H1 (cell line): Measurements from ENCODE around the gene EXOSC5. TPM values are rescaled to one million over a fixed set of nuclear protein-coding genes. Genes with fewer than 3 reads are reported as not detected.
A peak's percentile ranks its signal among the peaks of the same experiment; 100 is the strongest.

ENCODE experiments used
- CTCF ChIA-PET: fragments of 300-600 bp; sonication (Branson Sonifier 250); formaldehyde crosslinking; loops from one replicate; lab custom pipeline; 2021; ENCODE audit not compliant: partially characterized antibody; lab: Charles Lee
- POLR2A ChIA-PET: fragments of 300-600 bp; sonication (Branson Sonifier 250); formaldehyde crosslinking; loops from one replicate; lab custom pipeline; 2021; ENCODE audit warnings: inconsistent platforms; ENCODE audit not compliant: partially characterized antibody; lab: Charles Lee
- DNase-seq, 2 experiments: peaks; one replicate each; pipeline versions ENCODE4 v3.0.0 to v3.0.0-alpha.2; 2010 to 2022; ENCODE audit warnings: low spot score in 2 of 2, low read depth in 1 of 2, mixed read lengths in 1 of 2
- FAIRE-seq: peaks from 2 replicates; lab custom pipeline; 2011; peaks lifted over from hg19 to GRCh38; lab: Jason Lieb, UNC
- H2AFZ ChIP-seq: 2 replicates; pipeline ENCODE4 v1.8.1; 2012; ENCODE audit warnings: low read length, inconsistent platforms
- H2AK5ac ChIP-seq: 2 replicates; pipeline ENCODE4 v1.6.1; 2013; ENCODE audit warnings: low read depth, low read length
- H2BK120ac ChIP-seq: replicated peaks from 2 replicates; pipeline ENCODE3; 2013; ENCODE audit warnings: low read depth, low read length, inconsistent platforms
- H2BK12ac ChIP-seq: 2 replicates; pipeline ENCODE4 v1.6.1; 2013; ENCODE audit warnings: low read depth, low read length
- H2BK15ac ChIP-seq: 2 replicates; pipeline ENCODE4 v1.6.1; 2013; ENCODE audit warnings: low read length
- H2BK20ac ChIP-seq: 2 replicates; pipeline ENCODE4 v1.6.1; 2013; ENCODE audit warnings: low read length
- H2BK5ac ChIP-seq: 2 replicates; pipeline ENCODE4 v1.6.1; 2013; ENCODE audit warnings: low read depth, low read length
- H3K14ac ChIP-seq: 2 replicates; pipeline ENCODE4 v1.6.1; 2013; ENCODE audit warnings: inconsistent platforms; ENCODE audit not compliant: insufficient read length
- H3K18ac ChIP-seq: 2 replicates; pipeline ENCODE4 v1.6.1; 2013; ENCODE audit warnings: low read length; ENCODE audit errors: extremely low read depth
- H3K23ac ChIP-seq: 2 replicates; pipeline ENCODE4 v1.6.1; 2013; ENCODE audit warnings: inconsistent platforms; ENCODE audit not compliant: insufficient read length
- H3K23me2 ChIP-seq: 2 replicates; pipeline ENCODE4 v1.6.1; 2013; ENCODE audit warnings: low read depth, low read length
- H3K27ac ChIP-seq: 2 replicates; pipeline ENCODE4 v1.6.1; 2011; ENCODE audit warnings: low read depth, low read length, inconsistent platforms
- H3K27me3 ChIP-seq, 4 experiments: replicated peaks in 1 of 4; 1 replicate in 1 of 4; 2 replicates in 3 of 4; pipeline versions ENCODE4 v1.6.1 to v1.8.1; 2011 to 2013; ENCODE audit warnings: low read length in 3 of 4, mild to moderate bottlenecking in 3 of 4, inconsistent platforms in 2 of 4, mixed read lengths in 2 of 4, moderate library complexity in 1 of 4; ENCODE audit not compliant: control insufficient read depth in 3 of 4, insufficient read depth in 3 of 4; ENCODE audit errors: extremely low read depth in 1 of 4
- H3K36me3 ChIP-seq, 4 experiments: 2 replicates each; pipeline versions ENCODE4 v1.6.1 to v1.8.1; 2011 to 2013; ENCODE audit warnings: mild to moderate bottlenecking in 4 of 4, low read length in 3 of 4, moderate library complexity in 2 of 4, control low read depth in 1 of 4, inconsistent platforms in 1 of 4; ENCODE audit not compliant: insufficient read depth in 4 of 4, control insufficient read depth in 2 of 4
- H3K4ac ChIP-seq: replicated peaks from 2 replicates; pipeline ENCODE3; 2013; ENCODE audit warnings: low read length, low read depth, mixed read lengths, inconsistent platforms; ENCODE audit not compliant: insufficient read length
- H3K4me1 ChIP-seq, 4 experiments: replicated peaks in 1 of 4; 1 replicate in 1 of 4; 2 replicates in 3 of 4; pipeline versions ENCODE4 v1.6.1 to v1.8.1; 2011 to 2013; ENCODE audit warnings: low read length in 3 of 4, inconsistent platforms in 2 of 4, mixed read lengths in 1 of 4; ENCODE audit not compliant: insufficient read depth in 4 of 4, control insufficient read depth in 3 of 4
- H3K4me2 ChIP-seq, 2 experiments: 2 replicates each; pipeline versions ENCODE4 v1.6.1 to v1.8.1; 2011 to 2013; ENCODE audit warnings: low read depth in 2 of 2, low read length in 2 of 2, control low read depth in 1 of 2, inconsistent platforms in 1 of 2, mild to moderate bottlenecking in 1 of 2; ENCODE audit not compliant: insufficient read depth in 1 of 2
- H3K4me3 ChIP-seq, 4 experiments: fragments of 200-600, 300-600 bp in 1 of 4; sonication (generic), shearing (Covaris generic), sonication (Bioruptor Twin) in 1 of 4; 2 replicates each; pipeline versions ENCODE4 v1.5.1 to v1.8.1; 2011 to 2016; ENCODE audit warnings: low read length in 4 of 4, low read depth in 3 of 4, control low read depth in 2 of 4, inconsistent platforms in 2 of 4, mild to moderate bottlenecking in 2 of 4, mixed read lengths in 1 of 4, moderate library complexity in 1 of 4; ENCODE audit not compliant: insufficient read depth in 2 of 4; ENCODE audit errors: extremely low read depth in 1 of 4
- H3K56ac ChIP-seq: replicated peaks from 2 replicates; pipeline ENCODE3; 2013; ENCODE audit warnings: low read depth, mild to moderate bottlenecking, mixed read lengths, low read length, inconsistent platforms; ENCODE audit not compliant: insufficient read length
- H3K79me1 ChIP-seq: 2 replicates; pipeline ENCODE4 v1.6.1; 2013; ENCODE audit warnings: low read depth, low read length, control low read depth
- H3K79me2 ChIP-seq, 2 experiments: 2 replicates each; pipeline versions ENCODE4 v1.6.1 to v1.8.1; 2012 to 2013; ENCODE audit warnings: low read length in 2 of 2, mild to moderate bottlenecking in 2 of 2, inconsistent platforms in 1 of 2; ENCODE audit not compliant: insufficient read depth in 2 of 2, control insufficient read depth in 1 of 2
- H3K9ac ChIP-seq, 4 experiments: replicated peaks in 1 of 4; 1 replicate in 1 of 4; 2 replicates in 3 of 4; pipeline versions ENCODE4 v1.6.1 to v1.8.1; 2011 to 2013; ENCODE audit warnings: low read depth in 3 of 4, low read length in 3 of 4, control low read depth in 2 of 4, mild to moderate bottlenecking in 2 of 4, moderate library complexity in 2 of 4, inconsistent platforms in 1 of 4; ENCODE audit errors: extremely low read depth in 1 of 4
- H3K9me3 ChIP-seq, 2 experiments: 2 replicates each; pipeline versions ENCODE4 v1.6.1 to v1.8.1; 2012 to 2013; ENCODE audit warnings: mild to moderate bottlenecking in 2 of 2, moderate library complexity in 2 of 2, control low read depth in 1 of 2, inconsistent platforms in 1 of 2, low read depth in 1 of 2, low read length in 1 of 2, mixed read lengths in 1 of 2; ENCODE audit not compliant: insufficient read depth in 2 of 2
- H4K20me1 ChIP-seq, 2 experiments: replicated peaks in 1 of 2; 2 replicates each; pipeline versions ENCODE3 to v1.8.1; 2011 to 2013; ENCODE audit warnings: inconsistent platforms in 2 of 2, low read length in 2 of 2, mild to moderate bottlenecking in 1 of 2; ENCODE audit not compliant: insufficient read depth in 2 of 2, control insufficient read depth in 1 of 2
- H4K5ac ChIP-seq: 2 replicates; pipeline ENCODE4 v1.6.1; 2013; ENCODE audit warnings: low read length, low read depth, mixed read lengths, inconsistent platforms; ENCODE audit not compliant: insufficient read length
- H4K8ac ChIP-seq: 2 replicates; pipeline ENCODE4 v1.8.0; 2013; ENCODE audit warnings: mild to moderate bottlenecking, moderate library complexity, low read length, inconsistent platforms; ENCODE audit not compliant: insufficient read depth; ENCODE audit errors: extremely low read depth
- H4K91ac ChIP-seq: replicated peaks from 2 replicates; pipeline ENCODE3; 2013; ENCODE audit warnings: low read length, mixed read lengths, inconsistent platforms; ENCODE audit not compliant: insufficient read length
- BRCA1 ChIP-seq: IDR thresholded peaks from 2 replicates; pipeline ENCODE4 v1.6.1; 2012; ENCODE audit warnings: low read depth, low read length, improper control_type of control experiment
- CHD1 ChIP-seq: IDR thresholded peaks from 2 replicates; pipeline ENCODE4 v1.6.1; 2012; ENCODE audit warnings: low read depth, low read length, improper control_type of control experiment
- POLR2A ChIP-seq, 2 experiments: IDR thresholded peaks; 1 replicate in 1 of 2; 2 replicates in 1 of 2; pipeline ENCODE4 v1.6.1; 2011; ENCODE audit warnings: low read depth in 2 of 2, low read length in 2 of 2, mild to moderate bottlenecking in 2 of 2; ENCODE audit errors: control extremely low read depth in 1 of 2
- TEAD4 ChIP-seq: IDR thresholded peaks from 2 replicates; pipeline ENCODE4 v1.6.1; 2012; ENCODE audit warnings: low read depth, low read length, inconsistent platforms, mixed read lengths
- whole genome bisulfite sequencing, 2 experiments: shearing (Covaris generic) in 1 of 2; methylation state at CpG; one replicate each; pipeline versions ENCODE4 v1.1.6 to v1.1.7; 2013 to 2015; ENCODE audit warnings: low lambda C conversion rate in 2 of 2, mixed read lengths in 2 of 2, inconsistent platforms in 1 of 2, low coverage in 1 of 2, missing lambda C conversion rate in 1 of 2; ENCODE audit not compliant: insufficient replicate concordance in 2 of 2, insufficient coverage in 1 of 2, insufficient read length in 1 of 2; ENCODE audit errors: extremely low coverage in 1 of 2, missing lambda C conversion rate in 1 of 2; 5-methylcytosine and 5-hydroxymethylcytosine counted together
- polyA plus RNA-seq, 7 experiments: library from polyadenylated mRNA; depleted of rRNA in 3 of 7; stranded (reverse) in 5 of 7; unstranded in 2 of 7; fragments of >200 nt in 5 of 7; fragments of 200-250 nt in 2 of 7; gene quantifications; 1 replicate in 5 of 7; 2 replicates in 1 of 7; 4 replicates in 1 of 7; pipeline versions ENCODE4 v1.2.1 to v1.2.3, GENCODE V29; 2011 to 2013; ENCODE audit warnings: missing spikeins in 2 of 7, mixed read lengths in 2 of 7
- total RNA-seq: library from RNA; stranded (reverse); fragmentation: NEBNext Ultra II Directional; extraction: Animal tissue kit (Norgen Biotek cat#: 25700); gene quantifications from 2 replicates; pipeline ENCODE4 v1.2.1, GENCODE V29; 2021
- TF ChIP-seq, protein P1 (sequence below), 3 experiments: IDR thresholded peaks; 1 replicate in 2 of 3; 2 replicates in 1 of 3; pipeline versions ENCODE4 v1.5.1 to v1.6.1; 2011; ENCODE audit warnings: low read length in 3 of 3, mild to moderate bottlenecking in 3 of 3, inconsistent platforms in 2 of 3, low read depth in 1 of 3, moderate library complexity in 1 of 3; ENCODE audit not compliant: insufficient read depth in 1 of 3; ENCODE audit errors: control extremely low read depth in 1 of 3

The EXOSC5 gene
- total and polyA plus RNA-seq, 2 of the 8 experiments (the other 6 are each of a cell fraction or from before 2014, with no cell fraction given): 56.2 to 92.8 TPM

DNA sequence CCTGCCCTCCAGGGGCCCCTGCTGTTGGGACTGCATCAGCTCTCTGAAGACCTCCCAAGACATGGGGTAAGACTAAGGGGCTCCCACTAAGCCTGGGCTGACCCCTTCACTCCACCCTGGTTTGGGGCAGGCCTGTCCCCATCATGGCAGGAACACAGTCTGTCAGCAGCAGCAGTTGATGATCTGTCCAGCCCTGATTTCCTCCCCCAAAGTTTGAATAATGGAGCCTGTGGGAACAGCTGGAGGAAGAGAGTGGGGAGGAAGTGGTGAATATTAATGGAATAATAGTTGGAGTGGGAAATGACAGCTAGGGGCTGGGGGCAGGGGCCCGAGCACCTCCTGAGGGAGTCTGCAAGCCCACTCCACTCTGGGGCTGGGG lies 31.3 kb upstream of the EXOSC5 start:
- Histone ChIP-seq H2BK120ac (no peak overlapping the region), H3K18ac (peak overlapping the region; percentile 32), H3K79me2 (no peaks in the 10 kb centered on the region), H3K23me2 (peaks cover 13% of the 10 kb centered on the region), H3K23ac (no peak overlapping the region), H2AK5ac (no peak overlapping the region), H4K20me1 (peaks cover 0 to 14% of the 10 kb centered on the region in 2 experiments), H3K9me3 (no peaks in the 10 kb centered on the region), H3K36me3 (peaks cover 9 to 20% (median 17%) of the 10 kb centered on the region in 4 experiments; a peak in 7 of 8 replicates), H3K56ac (no peak overlapping the region), H3K27ac (no peak overlapping the region), H3K4me3 (peak overlapping the region; percentile 35 to 77 (median 54); a peak in 5 of 8 replicates), H3K27me3 (no peaks in the 10 kb centered on the region), H2BK12ac (no peak overlapping the region), H3K4ac (no peak overlapping the region), H2BK5ac (peak overlapping the region; percentile 56; the same call in 1 of the 2 replicates), H3K4me1 (peaks cover 0 to 18% (median 4%) of the 10 kb centered on the region in 4 experiments; a peak in 5 of 7 replicates), H3K4me2 (peak overlapping the region; percentile 84 to 96), H4K91ac (no peak overlapping the region), H2BK20ac (no peak overlapping the region), H4K5ac (no peak overlapping the region), H3K79me1 (no peaks in the 10 kb centered on the region), H4K8ac (no peak overlapping the region), H3K14ac (no peak overlapping the region), H2AFZ (no peak overlapping the region), H2BK15ac (no peak overlapping the region), H3K9ac (no peak overlapping the region)
- TF ChIP-seq, protein P1, sequence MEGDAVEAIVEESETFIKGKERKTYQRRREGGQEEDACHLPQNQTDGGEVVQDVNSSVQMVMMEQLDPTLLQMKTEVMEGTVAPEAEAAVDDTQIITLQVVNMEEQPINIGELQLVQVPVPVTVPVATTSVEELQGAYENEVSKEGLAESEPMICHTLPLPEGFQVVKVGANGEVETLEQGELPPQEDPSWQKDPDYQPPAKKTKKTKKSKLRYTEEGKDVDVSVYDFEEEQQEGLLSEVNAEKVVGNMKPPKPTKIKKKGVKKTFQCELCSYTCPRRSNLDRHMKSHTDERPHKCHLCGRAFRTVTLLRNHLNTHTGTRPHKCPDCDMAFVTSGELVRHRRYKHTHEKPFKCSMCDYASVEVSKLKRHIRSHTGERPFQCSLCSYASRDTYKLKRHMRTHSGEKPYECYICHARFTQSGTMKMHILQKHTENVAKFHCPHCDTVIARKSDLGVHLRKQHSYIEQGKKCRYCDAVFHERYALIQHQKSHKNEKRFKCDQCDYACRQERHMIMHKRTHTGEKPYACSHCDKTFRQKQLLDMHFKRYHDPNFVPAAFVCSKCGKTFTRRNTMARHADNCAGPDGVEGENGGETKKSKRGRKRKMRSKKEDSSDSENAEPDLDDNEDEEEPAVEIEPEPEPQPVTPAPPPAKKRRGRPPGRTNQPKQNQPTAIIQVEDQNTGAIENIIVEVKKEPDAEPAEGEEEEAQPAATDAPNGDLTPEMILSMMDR (IDR thresholded peaks at IDR 0.05; ENCODE audit: control extremely low read depth in 1 of 3, insufficient read depth in 1 of 3, low read depth in 1 of 3, low read length in 3 of 3): peak in 1 of 3 experiments; percentile 14; a peak in 1 of 4 replicates
- TF ChIP-seq POLR2A (IDR thresholded peaks at IDR 0.05; ENCODE audit: control extremely low read depth in 1 of 2, low read depth in 2 of 2, low read length in 2 of 2): 0 out of 3 replicates have a peak, but pooled peaks of 1 of the 2 experiments have one; percentile 4
- TF ChIP-seq BRCA1: no peak
- no peak for TF ChIP-seq CHD1
- no peak for TF ChIP-seq TEAD4
- ChIA-PET CTCF (interaction anchor here (0.8 to 3.8 kb wide), 7 partner anchors 11 to 135 kb away, joined by 3 to 34 read pairs (median 5); partner anchors contain the start of gene DMAC2), POLR2A (interaction anchor here (0.6 to 5.1 kb wide), 8 partner anchors 10 to 444 kb away, joined by 3 to 87 read pairs (median 4); partner anchors contain the start of genes B9D2 and DMAC2)
- FAIRE-seq (no peak), DNase-seq (no peak)
- WGBS, 2 experiments: 100% methylated on average over 1 of the region's 1 CpG; no CpG with 5 or more reads in 1 of the 2 experiments
